ENCODE measurements around the gene SLC17A9.

The SLC17A9 gene

GRCh38 chr20:62982124-62983075 is 29.9 kb downstream of the SLC17A9 start:
- no peak for DNase-seq (ENCODE audit: low read depth)

GRCh38 chr20:62983210-62983609 is 30.7 kb downstream of the SLC17A9 start:
- DNase-seq (ENCODE audit: low read depth) = no peak

- DNase-seq (ENCODE audit: low read depth) = no peak
Measured at GRCh38 chr20:62984666-62985443, 32.3 kb downstream of the SLC17A9 start.

- DNase-seq (ENCODE audit: low read depth) = no peak
Measured at GRCh38 chr20:62985444-62985778, 32.9 kb downstream of the SLC17A9 start.

GRCh38 chr20:62986257-62986800 is 33.8 kb downstream of the SLC17A9 start:
- DNase-seq (ENCODE audit: low read depth) = no peak

GRCh38 chr20:62987114-62987513 is 34.6 kb downstream of the SLC17A9 start:
- no peak for DNase-seq (ENCODE audit: low read depth)

GRCh38 chr20:62989201-62989601 is 36.7 kb downstream of the SLC17A9 start:
- no peak for DNase-seq (ENCODE audit: low read depth)

- DNase-seq (ENCODE audit: low read depth) = no peak
Measured at GRCh38 chr20:62990306-62990825, 37.9 kb downstream of the SLC17A9 start.

- DNase-seq (ENCODE audit: low read depth) = no peak
Measured at GRCh38 chr20:62991196-62991807, 38.8 kb downstream of the SLC17A9 start.

GRCh38 chr20:62991863-62992262 is 39.4 kb downstream of the SLC17A9 start:
- DNase-seq (ENCODE audit: low read depth) = no peak

GRCh38 chr20:62993856-62994494 is 41.5 kb downstream of the SLC17A9 start:
- no peak for DNase-seq (ENCODE audit: low read depth)

- no peak for DNase-seq (ENCODE audit: low read depth)
Measured at GRCh38 chr20:62994869-62995281, 42.4 kb downstream of the SLC17A9 start.

GRCh38 chr20:62995481-62995880 is 43.0 kb downstream of the SLC17A9 start:
- DNase-seq (ENCODE audit: low read depth) = no peak

GRCh38 chr20:62995898-62996595 is 43.5 kb downstream of the SLC17A9 start:
- DNase-seq (ENCODE audit: low read depth) = no peak

- DNase-seq (ENCODE audit: low read depth) = no peak
Measured at GRCh38 chr20:62996596-62996982, 44.1 kb downstream of the SLC17A9 start.

- DNase-seq (ENCODE audit: low read depth) = no peak
Measured at GRCh38 chr20:62997417-62998035, 45.0 kb downstream of the SLC17A9 start.

GRCh38 chr20:62998449-62998848 is 45.9 kb downstream of the SLC17A9 start:
- no peak for DNase-seq (ENCODE audit: low read depth)

GRCh38 chr20:62999580-62999979 is 47.1 kb downstream of the SLC17A9 start:
- no peak for DNase-seq (ENCODE audit: low read depth)

- no peak for DNase-seq (ENCODE audit: low read depth)
Measured at GRCh38 chr20:63000036-63000435, 47.5 kb downstream of the SLC17A9 start.

GRCh38 chr20:63000958-63001357 is 48.4 kb downstream of the SLC17A9 start:
- no peak for DNase-seq (ENCODE audit: low read depth)

GRCh38 chr20:63002511-63002910 is 50.0 kb downstream of the SLC17A9 start:
- no peak for DNase-seq (ENCODE audit: low read depth)
